Esophagus muscularis mucosa (tissue), 4 donors: Measurements from ENCODE around the gene LRRK1. TPM values are rescaled to one million over a fixed set of nuclear protein-coding genes. Genes with fewer than 3 reads are reported as not detected.

Experiments used
- DNase-seq: peaks from one replicate; pipeline ENCODE4 v3.0.0-alpha.2; 2017; ENCODE audit errors: extremely low spot score
- H3K27ac ChIP-seq, 4 donors: fragments of 200-600 bp; sonication (generic); replicated peaks in 1 of 4; 1 replicate in 3 of 4; 2 replicates in 1 of 4; pipeline ENCODE4 v1.5.1; 2016 to 2019; ENCODE audit warnings: mild to moderate bottlenecking in 1 of 4
- H3K27me3 ChIP-seq, 4 donors: fragments of 200-600 bp; sonication (generic); one replicate each; pipeline versions ENCODE4 v1.5.1 to v1.6.0; 2016 to 2019
- H3K36me3 ChIP-seq, 4 donors: fragments of 200-600 bp; sonication (generic); one replicate each; pipeline ENCODE4 v1.5.1; 2016 to 2019
- H3K4me1 ChIP-seq, 4 donors: fragments of 200-600 bp; sonication (generic); one replicate each; pipeline ENCODE4 v1.5.1; 2016 to 2019
- H3K4me3 ChIP-seq, 4 donors: fragments of 200-600 bp; sonication (generic); 1 replicate in 2 of 4; 2 replicates in 2 of 4; pipeline ENCODE4 v1.5.1; 2016 to 2019; ENCODE audit warnings: mild to moderate bottlenecking in 4 of 4, moderate library complexity in 1 of 4
- H3K9me3 ChIP-seq, 4 donors: fragments of 200-600 bp; sonication (generic); 1 replicate in 3 of 4; 2 replicates in 1 of 4; pipeline ENCODE4 v1.5.1; 2016 to 2019
- CTCF ChIP-seq, 3 experiments: fragments of 200-600 bp in 2 of 3; fragments of 450-650 bp in 1 of 3; sonication (generic) in 2 of 3; IDR thresholded peaks; one replicate each; pipeline ENCODE4 v1.5.1; 2017 to 2019; ENCODE audit warnings: antibody characterized with exemption in 3 of 3, mild to moderate bottlenecking in 2 of 3, moderate library complexity in 1 of 3
- EP300 ChIP-seq: sonication (generic); formaldehyde crosslinking; IDR thresholded peaks from one replicate; pipeline ENCODE4 v1.6.1; 2017; ENCODE audit warnings: antibody characterized with exemption
- POLR2A ChIP-seq: fragments of 450-650 bp; IDR thresholded peaks from one replicate; pipeline ENCODE4 v1.6.1; 2017; ENCODE audit warnings: antibody characterized with exemption, moderate library complexity, mild to moderate bottlenecking, low read depth
- POLR2AphosphoS5 ChIP-seq, 2 donors: sonication (generic); formaldehyde crosslinking; IDR thresholded peaks; one replicate each; pipeline ENCODE4 v1.6.1; 2017; ENCODE audit warnings: antibody characterized with exemption in 2 of 2
- WGBS: methylation state at CpG from one replicate; pipeline ENCODE4 v1.1.5; 2018; 5-methylcytosine and 5-hydroxymethylcytosine counted together
- intact Hi-C: fragments of 100-400 bp; cut with DNase I; formaldehyde crosslinking; loops from one replicate; pipeline ENCODE4 v1.15.1; 2023
- total RNA-seq, 4 donors: library from RNA; depleted of rRNA; stranded (reverse); fragments of >200 nt; gene quantifications; one replicate each; pipeline versions ENCODE4 v1.1.0 to v1.2.1, GENCODE V29; 2016

Gene LRRK1
- total RNA-seq, 4 donors from 2014 or later, result 11.3 to 18.0 (median 15.4) TPM

- 84% methylated on average over 9 of the region's 15 CpGs for WGBS
Observed at GRCh38 chr15:101056366-101057334, 137.5 kb downstream of the LRRK1 start.

GRCh38 chr15:101057841-101058407 lies 138.8 kb downstream of the LRRK1 start:
- Histone ChIP-seq H3K4me1 (no peaks in the 10 kb centered on the region), H3K9me3 (no peaks in the 10 kb centered on the region), H3K36me3 (peaks cover 0 to 97% (median 47%) of the 10 kb centered on the region in 4 donors), H3K4me3 (no peak overlapping the region), H3K27me3 (no peaks in the 10 kb centered on the region), H3K27ac (no peak overlapping the region)
- TF ChIP-seq POLR2A, result no peak
- no peak for TF ChIP-seq CTCF (IDR thresholded peaks at IDR 0.05)
- TF ChIP-seq EP300, result no peak
- TF ChIP-seq POLR2AphosphoS5 (IDR thresholded peaks at IDR 0.05), result no peak
- DNase-seq, result peak; percentile 82
- intact Hi-C loops, result no loop called here
- 99% methylated on average over 14 of the region's 14 CpGs for WGBS

More at GRCh38 chr15:101056366-101057334, 137.5 kb downstream of the LRRK1 start:
- Histone ChIP-seq H3K4me3 (no peak overlapping the region), H3K27ac (no peak overlapping the region), H3K36me3 (peaks cover 0 to 98% (median 55%) of the 10 kb centered on the region in 4 donors), H3K4me1 (no peaks in the 10 kb centered on the region), H3K27me3 (no peaks in the 10 kb centered on the region), H3K9me3 (no peaks in the 10 kb centered on the region)
- intact Hi-C loops, result no loop called here
- TF ChIP-seq POLR2A (no peak), CTCF (IDR thresholded peaks at IDR 0.05) (no peak), EP300 (no peak), POLR2AphosphoS5 (IDR thresholded peaks at IDR 0.05) (no peak)
- peak; percentile 57 for DNase-seq

GRCh38 chr15:101058735-101059134 lies 139.6 kb downstream of the LRRK1 start:
- intact Hi-C loops, result no loop called here
- H3K27ac ChIP-seq, result no peak overlapping the region
- H3K9me3 ChIP-seq, result no peaks in the 10 kb centered on the region
- H3K27me3 ChIP-seq, result no peaks in the 10 kb centered on the region
- no peak overlapping the region for H3K4me3 ChIP-seq
- H3K4me1 ChIP-seq, result no peaks in the 10 kb centered on the region
- peaks cover 0 to 91% (median 39%) of the 10 kb centered on the region in 4 donors for H3K36me3 ChIP-seq
- TF ChIP-seq CTCF (IDR thresholded peaks at IDR 0.05) (no peak), POLR2AphosphoS5 (IDR thresholded peaks at IDR 0.05) (no peak), EP300 (no peak), POLR2A (no peak)
- WGBS, result 93% methylated on average over 12 of the region's 12 CpGs
- no peak for DNase-seq

- peaks cover 0 to 9% (median 9%) of the 10 kb centered on the region in 4 donors for H3K4me1 ChIP-seq
- H3K27me3 ChIP-seq, result no peaks in the 10 kb centered on the region
- no peak overlapping the region for H3K27ac ChIP-seq
- intact Hi-C loops, result no loop called here
- 82% methylated on average over 15 of the region's 16 CpGs for WGBS
- peaks cover 0 to 89% (median 33%) of the 10 kb centered on the region in 4 donors for H3K36me3 ChIP-seq
- DNase-seq, result peak; percentile 55
- no peaks in the 10 kb centered on the region for H3K9me3 ChIP-seq
- H3K4me3 ChIP-seq, result no peak overlapping the region
- TF ChIP-seq POLR2A (no peak), EP300 (no peak), CTCF (IDR thresholded peaks at IDR 0.05) (no peak), POLR2AphosphoS5 (IDR thresholded peaks at IDR 0.05) (no peak)
Observed at GRCh38 chr15:101059381-101060341, 140.5 kb downstream of the LRRK1 start.
